ENCODE data around the gene VSX2. TPM values are rescaled to one million over a fixed set of nuclear protein-coding genes. Genes with fewer than 3 reads are reported as not detected.

VSX2 gene
- total and polyA plus RNA-seq, 2 of the 13 experiments (the other 11 are each of a cell fraction or from before 2014, with no cell fraction given), result 0.05 TPM; not detected in 1

GRCh38 chr14:74260525-74261233 is 21.4 kb downstream of the VSX2 start (continued):
- TF ChIP-seq SP5 (CRISPR knock-in tag; IDR thresholded peaks at IDR 0.05; ENCODE audit: borderline replicate concordance, low read depth) (no peak), ZNF784 (CRISPR knock-in tag; IDR thresholded peaks at IDR 0.05; ENCODE audit: borderline replicate concordance) (no peak), GABPB1 (CRISPR knock-in tag; IDR thresholded peaks at IDR 0.05) (no peak), ZNF414 (CRISPR knock-in tag; IDR thresholded peaks at IDR 0.05) (no peak), ZNF34 (CRISPR knock-in tag; IDR thresholded peaks at IDR 0.05; ENCODE audit: borderline replicate concordance) (no peak), GABPA (IDR thresholded peaks at IDR 0.05; ENCODE audit: low read depth, low read length) (no peak), GABPA (CRISPR knock-in tag; IDR thresholded peaks at IDR 0.05; ENCODE audit: low read depth) (no peak), ZC3H4 (CRISPR knock-in tag; IDR thresholded peaks at IDR 0.05; ENCODE audit: borderline replicate concordance) (no peak), HOMEZ (CRISPR knock-in tag; IDR thresholded peaks at IDR 0.05; ENCODE audit: low read depth) (no peak)
- TF ChIP-seq, protein P1, sequence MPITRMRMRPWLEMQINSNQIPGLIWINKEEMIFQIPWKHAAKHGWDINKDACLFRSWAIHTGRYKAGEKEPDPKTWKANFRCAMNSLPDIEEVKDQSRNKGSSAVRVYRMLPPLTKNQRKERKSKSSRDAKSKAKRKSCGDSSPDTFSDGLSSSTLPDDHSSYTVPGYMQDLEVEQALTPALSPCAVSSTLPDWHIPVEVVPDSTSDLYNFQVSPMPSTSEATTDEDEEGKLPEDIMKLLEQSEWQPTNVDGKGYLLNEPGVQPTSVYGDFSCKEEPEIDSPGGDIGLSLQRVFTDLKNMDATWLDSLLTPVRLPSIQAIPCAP (CRISPR knock-in tag; IDR thresholded peaks at IDR 0.05; ENCODE audit: low read depth), result no peak

Data from HepG2 (cell line).